VCaP (cell line): Measurements from ENCODE around the gene LIM2.

ENCODE experiments used
- H3K27ac ChIP-seq: fragments of 450-650 bp; 2 replicates; pipeline ENCODE4 v1.5.1; 2017
- CTCF ChIP-seq: fragments of 450-650 bp; conservative IDR thresholded peaks from 2 replicates; pipeline ENCODE4 v1.5.1; 2017; ENCODE audit warnings: mild to moderate bottlenecking, moderate library complexity

LIM2 gene

GRCh38 chr19:51375504-51376221, 12.1 kb downstream of the LIM2 start:
- TF ChIP-seq CTCF, result no peak
- H3K27ac ChIP-seq, result no peak overlapping the region

GRCh38 chr19:51372649-51373504, 14.9 kb downstream of the LIM2 start, which contains the start of gene NKG7:
TSS of gene NKG7 (minus strand) at chr19:51372654. CDS start at chr19:51372535, 119 bp downstream.
- no peak within 1 kb of the TSS for H3K27ac ChIP-seq
- no peak for TF ChIP-seq CTCF

GRCh38 chr19:51372021-51372648, 15.6 kb downstream of the LIM2 start:
- H3K27ac ChIP-seq, result no peak overlapping the region
- no peak for TF ChIP-seq CTCF

- no peak overlapping the region for H3K27ac ChIP-seq
- TF ChIP-seq CTCF, result no peak
Measured at GRCh38 chr19:51371186-51371690, 16.5 kb downstream of the LIM2 start.

- H3K27ac ChIP-seq, result no peak overlapping the region
- no peak for TF ChIP-seq CTCF
Measured at GRCh38 chr19:51370230-51370629, 17.5 kb downstream of the LIM2 start.

GRCh38 chr19:51368366-51369282, 19.1 kb downstream of the LIM2 start, which contains the start of gene CLDND2:
TSS of gene CLDND2 (minus strand) at chr19:51369003. CDS start at chr19:51368577, 426 bp downstream.
- H3K27ac ChIP-seq, result peak within 1 kb of the TSS; percentile 93
- no peak for TF ChIP-seq CTCF
